Liver (tissue), 9 donors: ENCODE measurements around the gene GRB7. TPM values are rescaled to one million over a fixed set of nuclear protein-coding genes. Genes with fewer than 3 reads are reported as not detected.

Experiments used
- DNase-seq: peaks from one replicate; pipeline ENCODE4 v3.0.0-alpha.2; 2017; ENCODE audit warnings: low spot score
- H3K27ac ChIP-seq, 2 donors: one replicate each; pipeline ENCODE4 v1.7.0; 2013; ENCODE audit warnings: inconsistent platforms in 2 of 2, low read length in 2 of 2, control low read depth in 1 of 2, low read depth in 1 of 2, mild to moderate bottlenecking in 1 of 2
- H3K27me3 ChIP-seq, 4 donors: one replicate each; pipeline versions ENCODE4 v1.6.1 to v1.7.0; 2013; ENCODE audit warnings: low read length in 3 of 4, inconsistent platforms in 1 of 4, mild to moderate bottlenecking in 1 of 4, moderate library complexity in 1 of 4; ENCODE audit not compliant: control insufficient read depth in 4 of 4, insufficient read depth in 4 of 4
- H3K36me3 ChIP-seq, 4 donors: one replicate each; pipeline versions ENCODE4 v1.6.1 to v1.7.0; 2013; ENCODE audit warnings: low read length in 3 of 4, mild to moderate bottlenecking in 3 of 4, low read depth in 1 of 4, moderate library complexity in 1 of 4; ENCODE audit not compliant: control insufficient read depth in 4 of 4, insufficient read depth in 3 of 4
- H3K4me1 ChIP-seq, 4 donors: one replicate each; pipeline versions ENCODE4 v1.6.1 to v1.7.0; 2013; ENCODE audit warnings: low read length in 3 of 4, mild to moderate bottlenecking in 3 of 4, moderate library complexity in 1 of 4; ENCODE audit not compliant: control insufficient read depth in 4 of 4, insufficient read depth in 4 of 4
- H3K4me3 ChIP-seq, 3 donors: one replicate each; pipeline versions ENCODE4 v1.6.1 to v1.7.0; 2013; ENCODE audit warnings: low read length in 3 of 3, control low read depth in 1 of 3, low read depth in 1 of 3, mild to moderate bottlenecking in 1 of 3
- H3K9ac ChIP-seq, 2 donors: one replicate each; pipeline ENCODE4 v1.7.0; 2013; ENCODE audit warnings: low read length in 2 of 2, mild to moderate bottlenecking in 2 of 2, moderate library complexity in 2 of 2, control low read depth in 1 of 2, low read depth in 1 of 2
- H3K9me3 ChIP-seq, 4 donors: one replicate each; pipeline versions ENCODE4 v1.6.1 to v1.7.0; 2013; ENCODE audit warnings: low read length in 3 of 4; ENCODE audit not compliant: control insufficient read depth in 4 of 4
- EGR1 ChIP-seq, 2 donors: IDR thresholded peaks; 2 replicates each; pipeline ENCODE4 v1.6.1; 2016 to 2018; ENCODE audit warnings: antibody characterized with exemption in 2 of 2, low read depth in 2 of 2
- FOXA1 ChIP-seq: IDR thresholded peaks from 2 replicates; pipeline ENCODE4 v1.6.1; 2016; ENCODE audit warnings: antibody characterized with exemption
- FOXA2 ChIP-seq: IDR thresholded peaks from 2 replicates; pipeline ENCODE4 v1.6.1; 2016; ENCODE audit warnings: antibody characterized with exemption
- GABPA ChIP-seq, 2 donors: IDR thresholded peaks in 1 of 2; conservative IDR thresholded peaks in 1 of 2; 2 replicates each; pipeline ENCODE4 v1.6.1; 2016; ENCODE audit warnings: antibody characterized with exemption in 2 of 2, mild to moderate bottlenecking in 1 of 2, moderate library complexity in 1 of 2
- HNF4A ChIP-seq, 2 donors: conservative IDR thresholded peaks; 2 replicates each; pipeline ENCODE4 v1.6.1; 2016; ENCODE audit warnings: antibody characterized with exemption in 2 of 2, mild to moderate bottlenecking in 2 of 2
- HNF4G ChIP-seq: IDR thresholded peaks from 2 replicates; pipeline ENCODE4 v1.6.1; 2016; ENCODE audit warnings: antibody characterized with exemption
- JUND ChIP-seq, 2 donors: IDR thresholded peaks; 2 replicates each; pipeline ENCODE4 v1.6.1; 2016; ENCODE audit warnings: antibody characterized with exemption in 2 of 2
- NR2F2 ChIP-seq: IDR thresholded peaks from 2 replicates; pipeline ENCODE4 v1.6.1; 2016; ENCODE audit warnings: antibody characterized with exemption
- RAD21 ChIP-seq, 2 donors: IDR thresholded peaks; 2 replicates each; pipeline ENCODE4 v1.6.1; 2016; ENCODE audit warnings: antibody characterized with exemption in 2 of 2, mild to moderate bottlenecking in 2 of 2
- RXRA ChIP-seq, 2 donors: IDR thresholded peaks; 2 replicates each; pipeline ENCODE4 v1.6.1; 2017 to 2018; ENCODE audit warnings: antibody characterized with exemption in 2 of 2, mild to moderate bottlenecking in 1 of 2
- SP1 ChIP-seq: IDR thresholded peaks from 2 replicates; pipeline ENCODE4 v1.6.1; 2018; ENCODE audit warnings: antibody characterized with exemption, mild to moderate bottlenecking
- TAF1 ChIP-seq: conservative IDR thresholded peaks from 2 replicates; pipeline ENCODE4 v1.6.1; 2016; ENCODE audit warnings: antibody characterized with exemption, mild to moderate bottlenecking
- YY1 ChIP-seq: IDR thresholded peaks from 2 replicates; pipeline ENCODE4 v1.6.1; 2016; ENCODE audit warnings: antibody characterized with exemption, mild to moderate bottlenecking
- WGBS: extraction: QIAGEN DNeasy Blood & Tissue Kit; methylation state at CpG from one replicate; pipeline ENCODE4 v1.1.7; 2013; 5-methylcytosine and 5-hydroxymethylcytosine counted together
- polyA plus RNA-seq, 2 donors: library from polyadenylated mRNA; stranded (reverse) in 1 of 2; unstranded in 1 of 2; fragments of 200-250 nt in 1 of 2; fragments of >200 nt in 1 of 2; fragmentation: Nextera tagmentation in 1 of 2; extraction: Ambion mirVana in 1 of 2; gene quantifications; one replicate each; pipeline versions ENCODE4 v1.2.1 to v1.2.3, GENCODE V29; 2013 to 2015
- total RNA-seq, 2 donors: library from RNA; depleted of rRNA; stranded (reverse); fragments of >200 nt; gene quantifications; one replicate each; pipeline ENCODE4 v1.2.3, GENCODE V29; 2014
- TF ChIP-seq, protein P1 (sequence below): IDR thresholded peaks from 2 replicates; pipeline ENCODE4 v1.6.1; 2016; ENCODE audit warnings: antibody characterized with exemption, mild to moderate bottlenecking
- TF ChIP-seq, protein P2 (sequence below): IDR thresholded peaks from 2 replicates; pipeline ENCODE4 v1.6.1; 2016; ENCODE audit warnings: antibody characterized with exemption
- TF ChIP-seq, protein P3 (sequence below): fragments of 150-350 bp; IDR thresholded peaks from 2 replicates; pipeline ENCODE4 v1.5.1; 2017; ENCODE audit warnings: improper control_type of control experiment, low read depth, low read length; ENCODE audit not compliant: missing input control
- TF ChIP-seq, protein P4 (sequence below): IDR thresholded peaks from 2 replicates; pipeline ENCODE4 v1.6.1; 2016; ENCODE audit warnings: antibody characterized with exemption
- TF ChIP-seq, protein P5 (sequence below): IDR thresholded peaks from 2 replicates; pipeline ENCODE4 v1.6.1; 2016; ENCODE audit warnings: antibody characterized with exemption
- donor health status: healthy.
- donor health status: healthy.
- donor health status: healthy.
- donor health status: healthy.
- donor health status: healthy.

GRB7 gene
- total and polyA plus RNA-seq, 4 donors, result 1.9 to 6.8 (median 2.5) TPM

DNA sequence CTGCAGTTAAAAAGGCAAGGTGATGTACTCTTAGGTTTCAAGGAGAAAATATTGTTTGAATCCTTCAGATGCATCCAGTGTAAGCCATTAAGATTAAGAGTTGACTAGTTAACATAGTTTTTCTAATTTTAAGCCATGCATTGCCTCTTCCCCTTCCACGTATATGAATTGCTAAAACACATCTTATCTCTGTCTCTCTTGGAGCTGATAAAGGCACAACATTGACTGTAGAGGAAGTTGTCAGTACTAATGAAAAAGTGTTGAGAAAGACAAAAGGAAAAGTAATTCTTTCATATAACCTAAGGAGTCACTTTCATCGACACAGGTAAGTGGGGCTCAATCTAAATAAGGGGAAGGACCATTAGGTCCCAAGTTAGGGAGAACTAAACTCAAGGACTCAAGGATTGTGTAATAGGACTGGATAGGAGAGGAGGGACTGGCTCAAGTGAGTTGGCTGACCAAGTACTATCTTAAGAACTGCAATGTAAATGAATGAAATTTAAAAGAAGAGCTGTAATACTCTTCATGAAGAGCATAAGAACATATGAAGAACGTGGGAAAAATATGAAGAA is 55.6 kb downstream of the GRB7 start:
- no peak for TF ChIP-seq SP1
- TF ChIP-seq, protein P1, sequence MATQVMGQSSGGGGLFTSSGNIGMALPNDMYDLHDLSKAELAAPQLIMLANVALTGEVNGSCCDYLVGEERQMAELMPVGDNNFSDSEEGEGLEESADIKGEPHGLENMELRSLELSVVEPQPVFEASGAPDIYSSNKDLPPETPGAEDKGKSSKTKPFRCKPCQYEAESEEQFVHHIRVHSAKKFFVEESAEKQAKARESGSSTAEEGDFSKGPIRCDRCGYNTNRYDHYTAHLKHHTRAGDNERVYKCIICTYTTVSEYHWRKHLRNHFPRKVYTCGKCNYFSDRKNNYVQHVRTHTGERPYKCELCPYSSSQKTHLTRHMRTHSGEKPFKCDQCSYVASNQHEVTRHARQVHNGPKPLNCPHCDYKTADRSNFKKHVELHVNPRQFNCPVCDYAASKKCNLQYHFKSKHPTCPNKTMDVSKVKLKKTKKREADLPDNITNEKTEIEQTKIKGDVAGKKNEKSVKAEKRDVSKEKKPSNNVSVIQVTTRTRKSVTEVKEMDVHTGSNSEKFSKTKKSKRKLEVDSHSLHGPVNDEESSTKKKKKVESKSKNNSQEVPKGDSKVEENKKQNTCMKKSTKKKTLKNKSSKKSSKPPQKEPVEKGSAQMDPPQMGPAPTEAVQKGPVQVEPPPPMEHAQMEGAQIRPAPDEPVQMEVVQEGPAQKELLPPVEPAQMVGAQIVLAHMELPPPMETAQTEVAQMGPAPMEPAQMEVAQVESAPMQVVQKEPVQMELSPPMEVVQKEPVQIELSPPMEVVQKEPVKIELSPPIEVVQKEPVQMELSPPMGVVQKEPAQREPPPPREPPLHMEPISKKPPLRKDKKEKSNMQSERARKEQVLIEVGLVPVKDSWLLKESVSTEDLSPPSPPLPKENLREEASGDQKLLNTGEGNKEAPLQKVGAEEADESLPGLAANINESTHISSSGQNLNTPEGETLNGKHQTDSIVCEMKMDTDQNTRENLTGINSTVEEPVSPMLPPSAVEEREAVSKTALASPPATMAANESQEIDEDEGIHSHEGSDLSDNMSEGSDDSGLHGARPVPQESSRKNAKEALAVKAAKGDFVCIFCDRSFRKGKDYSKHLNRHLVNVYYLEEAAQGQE, result no peak
- no peak for TF ChIP-seq TAF1
- TF ChIP-seq, protein P2, sequence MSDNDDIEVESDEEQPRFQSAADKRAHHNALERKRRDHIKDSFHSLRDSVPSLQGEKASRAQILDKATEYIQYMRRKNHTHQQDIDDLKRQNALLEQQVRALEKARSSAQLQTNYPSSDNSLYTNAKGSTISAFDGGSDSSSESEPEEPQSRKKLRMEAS, result no peak
- no peak for TF ChIP-seq RAD21 (IDR thresholded peaks at IDR 0.05)
- no peak for TF ChIP-seq HNF4G
- no peak for TF ChIP-seq YY1
- no peak for TF ChIP-seq NR2F2
- no peak for TF ChIP-seq FOXA2
- TF ChIP-seq RXRA (IDR thresholded peaks at IDR 0.05), result no peak
- TF ChIP-seq, protein P3, sequence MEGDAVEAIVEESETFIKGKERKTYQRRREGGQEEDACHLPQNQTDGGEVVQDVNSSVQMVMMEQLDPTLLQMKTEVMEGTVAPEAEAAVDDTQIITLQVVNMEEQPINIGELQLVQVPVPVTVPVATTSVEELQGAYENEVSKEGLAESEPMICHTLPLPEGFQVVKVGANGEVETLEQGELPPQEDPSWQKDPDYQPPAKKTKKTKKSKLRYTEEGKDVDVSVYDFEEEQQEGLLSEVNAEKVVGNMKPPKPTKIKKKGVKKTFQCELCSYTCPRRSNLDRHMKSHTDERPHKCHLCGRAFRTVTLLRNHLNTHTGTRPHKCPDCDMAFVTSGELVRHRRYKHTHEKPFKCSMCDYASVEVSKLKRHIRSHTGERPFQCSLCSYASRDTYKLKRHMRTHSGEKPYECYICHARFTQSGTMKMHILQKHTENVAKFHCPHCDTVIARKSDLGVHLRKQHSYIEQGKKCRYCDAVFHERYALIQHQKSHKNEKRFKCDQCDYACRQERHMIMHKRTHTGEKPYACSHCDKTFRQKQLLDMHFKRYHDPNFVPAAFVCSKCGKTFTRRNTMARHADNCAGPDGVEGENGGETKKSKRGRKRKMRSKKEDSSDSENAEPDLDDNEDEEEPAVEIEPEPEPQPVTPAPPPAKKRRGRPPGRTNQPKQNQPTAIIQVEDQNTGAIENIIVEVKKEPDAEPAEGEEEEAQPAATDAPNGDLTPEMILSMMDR, result no peak
- TF ChIP-seq GABPA (IDR thresholded peaks at IDR 0.05 in 1 of 2, conservative IDR thresholded peaks at IDR 0.05 in 1 of 2), result no peak
- TF ChIP-seq EGR1 (IDR thresholded peaks at IDR 0.05; ENCODE audit: low read depth in 2 of 2), result no peak
- no peak for TF ChIP-seq FOXA1
- TF ChIP-seq JUND (IDR thresholded peaks at IDR 0.05), result no peak
- TF ChIP-seq, protein P4, sequence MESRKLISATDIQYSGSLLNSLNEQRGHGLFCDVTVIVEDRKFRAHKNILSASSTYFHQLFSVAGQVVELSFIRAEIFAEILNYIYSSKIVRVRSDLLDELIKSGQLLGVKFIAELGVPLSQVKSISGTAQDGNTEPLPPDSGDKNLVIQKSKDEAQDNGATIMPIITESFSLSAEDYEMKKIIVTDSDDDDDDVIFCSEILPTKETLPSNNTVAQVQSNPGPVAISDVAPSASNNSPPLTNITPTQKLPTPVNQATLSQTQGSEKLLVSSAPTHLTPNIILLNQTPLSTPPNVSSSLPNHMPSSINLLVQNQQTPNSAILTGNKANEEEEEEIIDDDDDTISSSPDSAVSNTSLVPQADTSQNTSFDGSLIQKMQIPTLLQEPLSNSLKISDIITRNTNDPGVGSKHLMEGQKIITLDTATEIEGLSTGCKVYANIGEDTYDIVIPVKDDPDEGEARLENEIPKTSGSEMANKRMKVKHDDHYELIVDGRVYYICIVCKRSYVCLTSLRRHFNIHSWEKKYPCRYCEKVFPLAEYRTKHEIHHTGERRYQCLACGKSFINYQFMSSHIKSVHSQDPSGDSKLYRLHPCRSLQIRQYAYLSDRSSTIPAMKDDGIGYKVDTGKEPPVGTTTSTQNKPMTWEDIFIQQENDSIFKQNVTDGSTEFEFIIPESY, result no peak
- TF ChIP-seq, protein P5, sequence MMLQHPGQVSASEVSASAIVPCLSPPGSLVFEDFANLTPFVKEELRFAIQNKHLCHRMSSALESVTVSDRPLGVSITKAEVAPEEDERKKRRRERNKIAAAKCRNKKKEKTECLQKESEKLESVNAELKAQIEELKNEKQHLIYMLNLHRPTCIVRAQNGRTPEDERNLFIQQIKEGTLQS, result no peak
- no peak for TF ChIP-seq HNF4A (conservative IDR thresholded peaks at IDR 0.05)
- DNase-seq, result no peak
- Histone ChIP-seq H3K27ac (no peak overlapping the region), H3K4me3 (no peak overlapping the region), H3K9ac (no peak overlapping the region), H3K36me3 (no peaks in the 10 kb centered on the region), H3K4me1 (peaks cover 0 to 2% (median 0%) of the 10 kb centered on the region in 4 donors), H3K9me3 (no peaks in the 10 kb centered on the region), H3K27me3 (no peaks in the 10 kb centered on the region)
- 66% methylated on average over 3 of the region's 3 CpGs for WGBS
